ENCODE measurements around the gene FAM193A.
"Not testable (repeated sequence)": the region's sequence is repeated elsewhere in the genome, so short reads cannot be mapped to it uniquely, and the experiment has no call there.

Gene FAM193A

GRCh38 chr4:2731907-2732317 lies 195.5 kb downstream of the FAM193A start:
- no peak for DNase-seq

- DNase-seq: no peak
Measured at GRCh38 chr4:2732526-2732925, 196.1 kb downstream of the FAM193A start.

DNA sequence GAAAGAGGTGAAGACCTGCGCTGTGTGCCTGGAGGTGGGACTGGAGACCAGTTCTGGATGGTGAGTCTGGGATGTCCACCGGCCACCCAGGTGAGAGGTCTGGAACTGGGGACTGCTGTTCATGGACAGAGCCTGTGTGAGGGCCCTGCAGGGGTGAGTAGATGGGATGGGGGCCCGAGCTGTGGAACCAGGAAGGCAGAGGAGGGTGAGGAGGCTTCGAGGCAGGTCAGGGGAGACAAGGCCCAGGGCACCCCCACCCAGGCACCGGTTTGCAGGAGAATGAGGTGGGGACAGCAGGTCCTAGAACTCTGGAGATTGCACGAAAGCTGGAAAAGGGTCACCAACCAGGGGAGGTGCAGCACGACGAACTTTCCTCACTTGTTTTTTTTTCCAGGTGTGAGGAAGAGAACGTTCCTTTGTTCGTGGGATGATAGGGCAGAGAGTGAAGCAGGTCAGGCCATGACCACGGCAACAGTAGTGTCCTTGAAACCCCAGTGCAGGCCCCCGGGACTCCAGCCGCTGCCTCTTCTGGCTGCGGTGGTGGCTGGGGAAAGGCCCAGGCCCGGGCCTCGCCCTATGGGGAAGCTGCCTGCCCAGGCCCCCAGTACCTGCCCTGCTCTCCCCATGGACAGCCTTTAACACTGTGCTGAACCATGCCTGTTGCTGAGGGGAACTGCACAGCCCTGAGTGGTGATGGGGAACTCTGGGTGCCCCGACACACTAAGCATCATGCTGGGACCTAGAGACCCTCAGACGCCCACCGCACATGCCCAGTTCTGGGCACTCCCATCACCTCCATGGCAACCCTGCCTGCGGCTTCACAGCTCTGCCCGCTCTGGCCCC lies 196.8 kb downstream of the FAM193A start:
- DNase-seq: no peak

GRCh38 chr4:2733844-2734574 lies 197.6 kb downstream of the FAM193A start:
- no peak for DNase-seq

DNA sequence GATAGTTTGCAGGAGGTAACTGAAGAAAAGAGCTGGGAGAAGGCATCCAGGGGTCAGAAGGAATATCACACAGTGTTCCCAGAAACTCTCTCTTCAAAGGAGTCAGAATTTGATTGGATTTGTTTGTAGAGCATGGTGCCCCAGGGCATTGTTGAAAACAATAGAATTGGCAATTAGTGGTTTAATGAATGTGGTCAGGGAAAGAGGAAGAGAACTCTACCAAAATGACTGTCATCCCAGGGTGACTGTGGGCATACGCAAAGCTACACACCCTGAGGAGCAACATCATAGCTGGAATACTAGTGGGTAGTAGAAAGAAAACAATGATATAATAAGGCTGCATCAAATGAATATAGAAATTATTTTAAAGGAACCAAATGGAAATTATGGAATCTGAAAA lies 198.2 kb downstream of the FAM193A start:
- DNase-seq: no peak

GRCh38 chr4:2735869-2736268 lies 199.4 kb downstream of the FAM193A start:
- DNase-seq: no peak

GRCh38 chr4:2738296-2738695 lies 201.8 kb downstream of the FAM193A start:
- not testable (repeated sequence) for DNase-seq

- DNase-seq: no peak
Measured at GRCh38 chr4:2741626-2742025, 205.2 kb downstream of the FAM193A start.

GRCh38 chr4:2742081-2742822 lies 205.8 kb downstream of the FAM193A start:
- no peak for DNase-seq

GRCh38 chr4:2742823-2743517 lies 206.5 kb downstream of the FAM193A start:
- no peak for DNase-seq

GRCh38 chr4:2743518-2744445 lies 207.3 kb downstream of the FAM193A start:
- no peak for DNase-seq

GRCh38 chr4:2744576-2745270 lies 208.3 kb downstream of the FAM193A start:
- DNase-seq: no peak

DNA sequence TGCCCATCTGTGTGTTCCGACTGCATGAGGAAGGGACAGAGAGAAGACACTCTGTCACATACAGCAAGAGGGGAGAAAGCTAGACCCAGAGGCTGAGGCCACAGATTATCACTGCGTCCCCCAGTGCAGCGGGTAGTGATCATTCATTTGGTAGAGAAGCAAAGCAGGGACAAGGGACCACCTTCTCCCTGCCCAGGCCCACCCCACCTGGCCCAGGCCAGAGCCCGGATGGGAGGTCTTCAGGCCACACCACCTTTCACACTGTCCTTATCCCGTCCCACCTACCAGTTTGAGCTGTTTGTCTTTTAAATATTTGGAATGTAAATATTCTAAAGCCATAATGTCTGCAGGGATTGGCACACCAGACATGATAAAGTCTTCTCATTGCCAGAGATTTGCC lies 209.1 kb downstream of the FAM193A start:
- no peak for DNase-seq

DNA sequence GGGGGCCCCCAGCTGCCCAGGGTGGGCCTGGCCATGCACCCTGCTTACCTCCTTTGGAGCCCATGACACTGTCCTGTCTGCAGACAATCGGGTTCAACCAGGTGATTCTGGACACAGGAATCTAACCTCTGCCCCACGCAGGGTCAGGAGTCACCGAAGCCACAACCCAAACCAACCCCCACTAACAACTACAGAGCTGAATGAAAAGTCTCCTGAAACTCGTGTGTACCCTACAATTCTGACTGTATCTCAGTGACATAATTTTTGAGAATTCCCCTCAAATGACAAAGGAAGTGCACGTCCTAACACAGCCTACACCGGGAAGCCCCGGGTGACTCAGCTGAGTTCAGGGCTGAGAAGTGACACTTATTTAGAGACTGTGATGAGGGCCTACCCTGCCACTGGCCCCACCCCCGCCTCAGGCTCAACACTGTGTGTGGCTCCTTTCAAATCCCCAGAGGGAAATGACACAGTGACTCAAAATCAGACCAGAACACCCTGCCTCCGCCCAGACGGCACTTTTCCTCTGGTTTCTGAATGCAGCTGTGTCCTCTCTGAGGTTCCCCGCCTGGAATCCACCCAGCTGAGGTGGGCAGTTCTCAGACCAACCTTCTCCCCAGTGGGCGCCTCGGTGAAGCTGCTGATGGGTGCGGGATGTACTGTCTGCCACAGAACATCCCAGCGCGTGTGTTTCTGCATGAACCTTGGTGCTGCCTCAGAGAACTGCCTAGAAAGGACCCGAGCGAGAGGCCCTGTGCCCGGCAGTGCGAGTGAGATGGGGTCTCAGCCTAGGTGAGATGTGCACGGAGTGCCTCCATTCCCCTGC lies 209.7 kb downstream of the FAM193A start:
- no peak for DNase-seq

DNA sequence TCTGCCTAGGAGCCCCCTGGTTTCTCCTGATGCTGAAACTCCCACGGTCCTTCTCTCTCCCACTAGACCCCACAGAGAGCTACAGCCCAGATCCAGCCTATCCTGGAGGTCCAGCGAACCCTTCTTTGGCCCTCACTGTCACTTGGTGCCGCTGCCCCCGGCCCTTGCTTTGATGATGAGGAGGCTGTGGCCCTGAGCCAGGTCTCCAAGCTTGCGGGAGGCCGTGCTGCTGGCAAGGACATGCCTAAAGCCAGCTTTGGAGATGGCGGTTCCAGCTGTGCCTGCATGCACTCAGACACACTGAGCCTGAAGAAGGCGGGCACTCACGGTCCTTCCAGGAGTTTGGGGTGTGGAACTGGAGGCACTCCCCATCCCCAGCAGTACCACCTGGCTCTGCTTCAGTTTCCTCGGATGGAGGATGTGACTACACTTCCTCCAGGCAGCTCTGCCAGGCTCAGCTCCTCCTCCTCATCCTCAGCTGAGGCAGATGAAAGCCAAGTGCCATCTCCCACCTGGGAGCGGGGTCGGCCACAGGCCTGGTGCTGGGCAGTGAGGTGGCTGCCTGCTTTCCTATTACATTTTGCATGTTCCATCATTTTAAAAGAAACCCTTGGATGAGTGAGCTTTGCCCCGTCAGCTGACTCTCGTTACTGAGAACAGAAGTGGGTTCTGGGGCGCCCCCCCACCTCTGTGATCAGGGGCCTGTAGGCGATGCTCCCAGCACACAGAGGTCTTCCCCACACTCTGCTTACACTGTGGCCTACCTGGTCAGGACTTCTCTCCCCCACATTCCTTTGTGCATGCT lies 210.6 kb downstream of the FAM193A start:
- DNase-seq: no peak

DNA sequence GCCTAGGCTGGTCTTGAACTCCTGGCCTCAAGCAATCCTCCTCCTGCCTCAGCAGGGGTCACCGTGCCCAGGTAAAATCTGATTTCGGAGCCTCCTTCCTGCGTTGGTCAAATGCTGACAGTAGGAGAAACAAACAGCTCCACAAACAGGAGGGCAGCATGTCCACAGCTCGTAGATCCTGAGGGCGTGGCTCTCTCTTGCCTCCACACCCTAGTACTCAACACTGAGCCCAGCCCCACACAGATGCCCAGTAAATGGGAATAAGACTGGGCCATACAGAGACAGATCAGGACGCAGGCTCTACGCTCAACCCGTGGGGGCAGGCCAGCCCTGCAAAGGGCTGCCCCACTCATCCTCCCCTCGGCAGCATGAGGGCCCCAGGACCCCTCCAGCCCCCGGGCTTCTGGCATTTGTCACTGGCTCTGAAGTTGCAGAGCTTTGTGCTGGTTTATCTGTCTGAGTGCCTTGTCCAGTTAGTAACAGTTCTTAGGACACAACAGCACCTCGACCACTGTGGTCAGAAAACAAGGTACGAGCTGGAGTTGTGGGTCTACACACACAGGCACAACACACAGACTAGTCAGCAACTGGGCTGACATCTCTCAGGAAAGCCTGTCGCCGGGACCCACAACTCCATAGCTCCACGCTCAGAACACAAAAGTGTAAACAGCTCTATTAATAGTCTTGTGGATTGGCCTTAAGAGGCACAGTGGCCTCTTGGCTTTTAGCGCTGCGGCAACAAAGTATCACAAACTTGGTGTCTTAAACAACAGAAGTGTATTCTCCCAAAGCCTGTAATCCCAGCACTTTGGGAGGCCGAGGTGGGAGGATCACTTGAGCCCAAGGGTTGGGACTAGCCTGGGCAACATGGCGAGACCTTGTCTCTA lies 214.5 kb downstream of the FAM193A start:
- DNase-seq: no peak

DNA sequence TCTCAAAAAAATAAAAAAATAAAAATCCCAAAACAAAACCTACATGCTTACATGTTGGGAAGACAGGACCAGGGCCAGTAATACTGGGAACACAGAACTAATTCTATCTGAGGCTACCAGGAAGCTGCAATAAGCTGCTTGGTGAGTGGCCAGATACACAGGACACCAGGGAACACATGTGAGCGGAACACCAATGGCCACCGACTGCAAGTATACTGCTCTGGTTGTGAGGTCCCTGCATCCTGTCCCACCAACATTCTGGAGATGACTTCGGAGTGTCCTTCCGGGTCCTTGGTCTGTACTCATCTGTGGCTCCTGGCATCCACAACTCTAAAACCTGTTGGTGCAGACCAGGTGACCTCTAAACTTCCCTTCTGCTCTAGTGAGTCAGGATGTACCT lies 217.0 kb downstream of the FAM193A start:
- no peak for DNase-seq
